NB4 (cell line): Measurements from ENCODE around the gene C22orf39.

Source experiments
- DNase-seq: peaks from one replicate; pipeline ENCODE4 v3.0.0; 2010; ENCODE audit warnings: low read depth
- H3K4me3 ChIP-seq: one replicate; pipeline ENCODE4 v1.5.1; 2011; ENCODE audit warnings: mild to moderate bottlenecking, low read depth, low read length, moderate library complexity
- MAX ChIP-seq: IDR thresholded peaks from 2 replicates; pipeline ENCODE4 v1.6.1; 2011; ENCODE audit warnings: low read depth, low read length
- MYC ChIP-seq: IDR thresholded peaks from 2 replicates; pipeline ENCODE4 v1.6.1; 2011; ENCODE audit warnings: low read depth, low read length
- POLR2A ChIP-seq: IDR thresholded peaks from 2 replicates; pipeline ENCODE4 v1.6.1; 2011; ENCODE audit warnings: mild to moderate bottlenecking; ENCODE audit not compliant: insufficient read length; ENCODE audit errors: extremely low read depth
- TF ChIP-seq, protein P1 (sequence below): IDR thresholded peaks from one replicate; pipeline ENCODE4 v1.5.1; 2012; ENCODE audit warnings: low read depth, low read length

Gene C22orf39

GRCh38 chr22:19483481-19484244, 36.2 kb upstream of the C22orf39 start:
- no peak overlapping the region for H3K4me3 ChIP-seq
- TF ChIP-seq, protein P1, sequence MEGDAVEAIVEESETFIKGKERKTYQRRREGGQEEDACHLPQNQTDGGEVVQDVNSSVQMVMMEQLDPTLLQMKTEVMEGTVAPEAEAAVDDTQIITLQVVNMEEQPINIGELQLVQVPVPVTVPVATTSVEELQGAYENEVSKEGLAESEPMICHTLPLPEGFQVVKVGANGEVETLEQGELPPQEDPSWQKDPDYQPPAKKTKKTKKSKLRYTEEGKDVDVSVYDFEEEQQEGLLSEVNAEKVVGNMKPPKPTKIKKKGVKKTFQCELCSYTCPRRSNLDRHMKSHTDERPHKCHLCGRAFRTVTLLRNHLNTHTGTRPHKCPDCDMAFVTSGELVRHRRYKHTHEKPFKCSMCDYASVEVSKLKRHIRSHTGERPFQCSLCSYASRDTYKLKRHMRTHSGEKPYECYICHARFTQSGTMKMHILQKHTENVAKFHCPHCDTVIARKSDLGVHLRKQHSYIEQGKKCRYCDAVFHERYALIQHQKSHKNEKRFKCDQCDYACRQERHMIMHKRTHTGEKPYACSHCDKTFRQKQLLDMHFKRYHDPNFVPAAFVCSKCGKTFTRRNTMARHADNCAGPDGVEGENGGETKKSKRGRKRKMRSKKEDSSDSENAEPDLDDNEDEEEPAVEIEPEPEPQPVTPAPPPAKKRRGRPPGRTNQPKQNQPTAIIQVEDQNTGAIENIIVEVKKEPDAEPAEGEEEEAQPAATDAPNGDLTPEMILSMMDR, result no peak
- TF ChIP-seq POLR2A (no peak), MYC (no peak), MAX (no peak)
- DNase-seq, result peak; percentile 48

DNA sequence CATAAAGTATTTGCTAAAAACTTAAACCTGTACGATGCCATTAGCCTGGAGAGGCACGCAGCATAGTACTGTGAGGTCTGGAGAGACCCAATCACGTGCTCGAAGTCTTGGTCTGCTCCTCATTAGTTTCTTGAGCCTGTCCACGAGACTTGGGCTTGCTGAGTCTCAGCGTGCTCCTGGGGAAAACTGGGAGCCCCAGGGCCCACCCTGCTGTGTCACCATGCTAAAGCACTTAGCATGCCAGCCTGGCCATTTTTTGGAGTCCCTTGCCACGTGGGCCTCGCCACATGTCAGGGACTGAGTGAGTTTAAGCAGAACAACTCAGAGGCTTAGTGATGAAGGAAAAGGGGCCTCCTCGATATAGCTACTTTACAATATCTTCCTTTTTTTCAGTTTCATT, 34.8 kb upstream of the C22orf39 start:
- no peak overlapping the region for H3K4me3 ChIP-seq
- TF ChIP-seq MYC (no peak), MAX (no peak)
- no peak for DNase-seq

GRCh38 chr22:19480789-19481188, 33.3 kb upstream of the C22orf39 start:
- TF ChIP-seq MAX, result peak; percentile 24; the same call in 1 of the 2 replicates
- TF ChIP-seq MYC, result no peak
- peak; percentile 22 for DNase-seq
- H3K4me3 ChIP-seq, result peak overlapping the region; percentile 95

- DNase-seq, result no peak
- TF ChIP-seq, protein P1, result no peak
- TF ChIP-seq MAX (no peak), POLR2A (no peak), MYC (no peak)
- H3K4me3 ChIP-seq, result peak overlapping the region; percentile 95
Measured at GRCh38 chr22:19480173-19480568, 32.7 kb upstream of the C22orf39 start.

DNA sequence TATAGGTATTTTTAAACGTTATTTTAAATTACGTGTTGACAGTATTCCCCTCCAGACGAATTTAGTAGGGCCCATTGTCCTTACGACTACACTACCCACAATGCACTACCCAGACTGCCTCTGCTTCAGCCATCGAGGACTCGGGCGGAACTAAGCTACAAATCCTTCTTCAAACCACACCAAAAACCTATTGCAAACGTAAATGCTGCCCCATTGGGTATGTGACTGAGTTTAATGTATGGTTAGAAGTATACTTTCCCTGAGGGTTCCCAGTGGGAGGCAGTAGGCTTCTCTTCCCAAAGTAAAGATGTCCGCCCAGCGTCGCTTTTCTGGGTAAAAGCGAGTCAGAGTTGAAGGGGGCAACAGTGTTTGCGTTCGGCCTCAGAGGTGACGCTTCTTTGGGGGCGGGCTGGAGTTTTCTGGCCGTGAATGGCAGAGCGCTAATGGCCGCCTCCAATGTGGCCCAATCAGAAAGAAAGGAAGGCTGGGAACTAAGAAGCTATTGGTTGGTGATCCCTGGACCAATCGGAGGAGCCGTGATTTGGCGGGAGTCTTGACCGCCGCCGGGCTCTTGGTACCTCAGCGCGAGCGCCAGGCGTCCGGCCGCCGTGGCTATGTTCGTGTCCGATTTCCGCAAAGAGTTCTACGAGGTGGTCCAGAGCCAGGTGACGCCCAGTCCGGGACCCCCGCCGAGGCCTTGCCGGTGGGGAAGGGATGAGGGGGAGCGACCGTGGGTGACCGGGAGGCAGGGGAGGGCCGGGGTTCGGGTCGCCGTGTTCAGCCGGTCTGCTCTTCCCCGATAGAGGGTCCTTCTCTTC, 32.1 kb upstream of the C22orf39 start, which contains the start of gene CDC45:
TSS of gene CDC45 (plus strand) at position 566 of the 818 bp plus-strand sequence. CDS start at position 615, 49 bp downstream.
- peak; percentile 99 for DNase-seq
- TF ChIP-seq MAX, result peak; percentile 50
- peak; percentile 45 for TF ChIP-seq POLR2A
- TF ChIP-seq, protein P1, result no peak
- TF ChIP-seq MYC, result peak; percentile 22; the same call in 1 of the 2 replicates

DNA sequence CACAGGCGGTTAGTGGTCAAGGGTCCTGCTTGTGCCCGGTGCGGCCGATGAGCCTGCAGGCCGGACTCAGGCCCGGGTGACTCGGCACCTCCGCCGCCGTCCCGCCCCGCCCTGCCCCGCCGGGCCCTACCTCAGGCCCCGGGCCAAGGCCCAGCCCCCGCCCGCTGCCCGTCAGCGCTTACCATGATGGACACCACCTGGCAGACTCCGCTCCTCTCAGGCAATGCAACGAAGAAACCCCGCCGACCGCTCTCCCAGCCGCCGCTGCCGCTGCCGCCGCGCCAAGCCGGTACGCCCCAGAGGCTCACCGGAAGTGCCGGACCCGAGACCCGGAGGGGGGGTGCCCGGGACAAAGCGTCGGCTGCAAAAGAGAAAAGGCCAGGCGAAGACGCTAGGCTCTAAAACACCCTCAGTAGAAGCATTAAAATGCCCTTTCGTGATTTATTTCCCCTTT, 31.4 kb upstream of the C22orf39 start, which contains the start of gene UFD1:
TSS of gene UFD1 (minus strand) at position 293 of the 454 bp plus-strand sequence. CDS start at position 185, 108 bp downstream.
- peak within 1 kb of the TSS; percentile 95 for H3K4me3 ChIP-seq
- peak; percentile 84 for DNase-seq
- TF ChIP-seq, protein P1, result no peak
- TF ChIP-seq POLR2A, result peak; percentile 33

More for the DNA sequence above, 32.1 kb upstream of the C22orf39 start, which contains the start of gene CDC45:
- peak within 1 kb of the TSS; percentile 95 for H3K4me3 ChIP-seq
